Naive thymus-derived CD4-positive, alpha-beta T cell (primary cell): Measurements from ENCODE around the gene NPBWR2. TPM values are rescaled to one million over a fixed set of nuclear protein-coding genes. Genes with fewer than 3 reads are reported as not detected.
"Not testable (repeated sequence)": the region's sequence is repeated elsewhere in the genome, so short reads cannot be mapped to it uniquely, and the experiment has no call there.

ENCODE experiments used
- ATAC-seq: fragments of 150-1000 bp; cut with Tn5 transposase; 2 replicates; pipeline ENCODE4 v1.10.0; 2021; ENCODE audit warnings: mild to moderate bottlenecking, moderate library complexity
- CTCF ChIA-PET: fragments of 350-600 bp; sonication (Branson Sonifier 250); formaldehyde crosslinking; loops from one replicate; lab custom pipeline; 2021; ENCODE audit warnings: antibody characterized with exemption; lab: Charles Lee
- POLR2A ChIA-PET: fragments of 350-600 bp; sonication (Branson Sonifier 250); formaldehyde crosslinking; loops from one replicate; lab custom pipeline; 2021; ENCODE audit warnings: antibody characterized with exemption, inconsistent platforms; lab: Charles Lee
- DNase-seq, 9 donors: peaks; one replicate each; pipeline versions ENCODE4 v3.0.0 to v3.0.0-alpha.2; 2020 to 2022; ENCODE audit warnings: mixed read lengths in 1 of 9
- H3K27ac ChIP-seq: one replicate; pipeline ENCODE4 v1.7.0; 2013; ENCODE audit warnings: mild to moderate bottlenecking, low read depth, low read length, moderate library complexity
- H3K27me3 ChIP-seq, 2 donors: one replicate each; pipeline ENCODE4 v1.7.0; 2013; ENCODE audit warnings: low read length in 2 of 2, mild to moderate bottlenecking in 2 of 2, moderate library complexity in 2 of 2; ENCODE audit not compliant: control insufficient read depth in 2 of 2, insufficient read depth in 2 of 2
- H3K36me3 ChIP-seq, 3 experiments: 1 replicate in 2 of 3; 2 replicates in 1 of 3; pipeline ENCODE4 v1.7.0; 2013; ENCODE audit warnings: low read length in 3 of 3, mild to moderate bottlenecking in 3 of 3, moderate library complexity in 1 of 3; ENCODE audit not compliant: insufficient read depth in 3 of 3, control insufficient read depth in 2 of 3
- H3K4me1 ChIP-seq, 2 donors: one replicate each; pipeline ENCODE4 v1.7.0; 2013; ENCODE audit warnings: low read length in 2 of 2, mild to moderate bottlenecking in 2 of 2, moderate library complexity in 1 of 2; ENCODE audit not compliant: control insufficient read depth in 2 of 2, insufficient read depth in 2 of 2
- H3K4me3 ChIP-seq: 2 replicates; pipeline ENCODE4 v1.7.0; 2013; ENCODE audit warnings: mild to moderate bottlenecking, low read length
- H3K9me3 ChIP-seq, 3 experiments: 1 replicate in 2 of 3; 2 replicates in 1 of 3; pipeline ENCODE4 v1.7.0; 2013; ENCODE audit warnings: low read length in 3 of 3; ENCODE audit not compliant: control insufficient read depth in 2 of 3
- H3K27ac Mint-ChIP-seq, 9 donors: one replicate each; pipeline ENCODE4 v1.8.0; 2020 to 2022; ENCODE audit warnings: mixed read lengths in 9 of 9, mild to moderate bottlenecking in 8 of 9, moderate library complexity in 5 of 9, inconsistent platforms in 2 of 9
- H3K27me3 Mint-ChIP-seq, 5 donors: one replicate each; pipeline ENCODE4 v1.8.0; 2021 to 2022; ENCODE audit warnings: mixed read lengths in 5 of 5, mild to moderate bottlenecking in 1 of 5
- H3K36me3 Mint-ChIP-seq, 5 donors: one replicate each; pipeline ENCODE4 v1.8.0; 2020 to 2022; ENCODE audit warnings: mixed read lengths in 5 of 5, mild to moderate bottlenecking in 3 of 5, inconsistent platforms in 1 of 5
- H3K4me1 Mint-ChIP-seq, 7 donors: one replicate each; pipeline ENCODE4 v1.8.0; 2020 to 2022; ENCODE audit warnings: mixed read lengths in 7 of 7, mild to moderate bottlenecking in 3 of 7, inconsistent platforms in 1 of 7
- H3K4me3 Mint-ChIP-seq, 10 donors: one replicate each; pipeline ENCODE4 v1.8.0; 2020 to 2022; ENCODE audit warnings: mild to moderate bottlenecking in 10 of 10, mixed read lengths in 10 of 10, moderate library complexity in 6 of 10, inconsistent platforms in 2 of 10
- H3K9me3 Mint-ChIP-seq, 11 donors: one replicate each; pipeline ENCODE4 v1.8.0; 2020 to 2022; ENCODE audit warnings: mixed read lengths in 11 of 11, mild to moderate bottlenecking in 4 of 11, inconsistent platforms in 1 of 11, moderate library complexity in 1 of 11
- intact Hi-C, 2 donors: fragments of 100-400 bp; cut with micrococcal nuclease; formaldehyde crosslinking; loops; one replicate each; pipeline ENCODE4 v1.15.1; 2023
- polyA plus RNA-seq, 2 donors: library from polyadenylated mRNA; unstranded; fragments of 300-500 nt; fragmentation: Illumina TruSeq; gene quantifications; one replicate each; pipeline ENCODE4 v1.2.3, GENCODE V29; 2021
- total RNA-seq, 6 experiments: library from RNA in 5 of 6; stranded (reverse) in 5 of 6; gene quantifications; 1 replicate in 5 of 6; 2 replicates in 1 of 6; pipeline ENCODE4 v1.2.3 and lab custom pipeline; 2021 to 2026

NPBWR2 gene
- total and polyA plus RNA-seq, 7 experiments from 2014 or later, result not detected

GRCh38 chr20:64087226-64087825, 20.0 kb downstream of the NPBWR2 start:
- H3K36me3 Mint-ChIP-seq, H3K27ac Mint-ChIP-seq, CTCF ChIA-PET, DNase-seq, H3K4me3 ChIP-seq, H3K36me3 ChIP-seq, ATAC-seq, intact Hi-C loops, H3K9me3 ChIP-seq, POLR2A ChIA-PET, H3K27me3 ChIP-seq, H3K27ac ChIP-seq, H3K4me3 Mint-ChIP-seq: not testable (repeated sequence)
- Mint-ChIP-seq H3K9me3 (peaks cover 0 to 20% (median 5%) of the 10 kb centered on the region in 11 donors), H3K27me3 (peaks cover 0 to 39% (median 0%) of the 10 kb centered on the region in 5 donors), H3K4me1 (peaks cover 11 to 23% (median 15%) of the 10 kb centered on the region in 7 donors)
- peaks cover 9 to 15% of the 10 kb centered on the region in 2 donors for H3K4me1 ChIP-seq

DNA sequence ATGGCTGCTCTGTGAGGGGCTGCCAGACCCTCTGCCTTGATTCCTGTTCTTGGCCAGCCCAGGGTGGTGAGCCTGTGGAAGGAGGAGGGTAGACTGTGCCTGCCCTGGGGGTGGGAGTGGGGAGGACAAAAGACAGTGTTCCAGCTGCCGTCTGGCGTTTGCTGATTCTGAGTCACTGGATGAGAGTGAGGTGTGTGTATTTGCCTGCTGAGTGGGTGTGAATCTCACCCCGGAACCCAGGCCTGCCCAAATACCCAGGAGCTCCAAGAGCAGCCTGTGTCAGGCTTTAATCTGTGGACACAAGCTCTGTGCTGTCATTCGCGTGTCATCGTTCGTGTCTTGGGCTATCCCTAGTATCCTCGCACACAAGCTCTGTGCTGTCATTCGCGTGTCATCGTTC, 20.6 kb downstream of the NPBWR2 start:
- intact Hi-C loops, result no loop called here
- peaks cover 13 to 25% (median 19%) of the 10 kb centered on the region in 7 donors for H3K4me1 Mint-ChIP-seq
- H3K4me3 Mint-ChIP-seq, result no peak overlapping the region
- no peaks in the 10 kb centered on the region for H3K36me3 ChIP-seq
- peaks cover 0 to 43% (median 0%) of the 10 kb centered on the region in 5 donors for H3K27me3 Mint-ChIP-seq
- POLR2A ChIA-PET, result no interaction called here
- peak overlapping the region in 1 of 9 donors; percentile 25 for H3K27ac Mint-ChIP-seq
- no peak overlapping the region for H3K27ac ChIP-seq
- peaks cover 0 to 20% (median 5%) of the 10 kb centered on the region in 11 donors for H3K9me3 Mint-ChIP-seq
- peaks cover 9 to 20% of the 10 kb centered on the region in 2 donors for H3K4me1 ChIP-seq
- peaks cover 0 to 2% (median 0%) of the 10 kb centered on the region in 5 donors for H3K36me3 Mint-ChIP-seq
- CTCF ChIA-PET, result no interaction called here
- ATAC-seq, result no peak
- H3K4me3 ChIP-seq, result no peak overlapping the region
- no peaks in the 10 kb centered on the region for H3K27me3 ChIP-seq
- peaks cover 0 to 8% (median 0%) of the 10 kb centered on the region in 3 experiments for H3K9me3 ChIP-seq
- DNase-seq, result no peak

GRCh38 chr20:64084685-64085152, 22.6 kb downstream of the NPBWR2 start:
- H3K36me3 ChIP-seq, result no peaks in the 10 kb centered on the region
- H3K4me1 ChIP-seq, result peaks cover 9 to 23% of the 10 kb centered on the region in 2 donors
- Mint-ChIP-seq H3K4me3 (peak overlapping the region; percentile 81 to 96 (median 90)), H3K9me3 (peaks cover 0 to 20% (median 5%) of the 10 kb centered on the region in 11 donors), H3K27ac (peak overlapping the region in 2 of 9 donors; percentile 59 to 67), H3K27me3 (peaks cover 0 to 46% (median 0%) of the 10 kb centered on the region in 5 donors), H3K4me1 (peaks cover 22 to 38% (median 32%) of the 10 kb centered on the region in 7 donors), H3K36me3 (peaks cover 0 to 2% (median 0%) of the 10 kb centered on the region in 5 donors)
- ChIA-PET CTCF (interaction anchor here (1.2 to 3.0 kb wide), 4 partner anchors 13 to 47 kb away, joined by 3 to 55 read pairs (median 4); no protein-coding TSS in a partner anchor), POLR2A (interaction anchor here (1.6 kb wide), 1 partner anchor 15 kb away, joined by 9 read pairs; no protein-coding TSS in a partner anchor)
- H3K27ac ChIP-seq, result no peak overlapping the region
- peaks cover 0 to 8% (median 0%) of the 10 kb centered on the region in 3 experiments for H3K9me3 ChIP-seq
- ATAC-seq (no peak), DNase-seq (no peak)
- no peaks in the 10 kb centered on the region for H3K27me3 ChIP-seq
- intact Hi-C loops, result loop anchor here in 1 of 2 donors (5.0 kb wide), 1 partner anchor 173 kb away; the partner anchor contains the start of gene PCMTD2
- H3K4me3 ChIP-seq, result no peak overlapping the region

- ATAC-seq (no peak), DNase-seq (no peak)
- Histone ChIP-seq H3K36me3 (peaks cover 0 to 4% (median 0%) of the 10 kb centered on the region in 3 experiments), H3K4me3 (peak within 1 kb of the TSS; percentile 47), H3K27ac (no peak within 1 kb of the TSS), H3K27me3 (no peaks in the 10 kb centered on the region), H3K4me1 (peaks cover 9 to 23% of the 10 kb centered on the region in 2 donors), H3K9me3 (peaks cover 0 to 8% (median 0%) of the 10 kb centered on the region in 3 experiments)
- Mint-ChIP-seq H3K36me3 (peaks cover 0 to 3% (median 0%) of the 10 kb centered on the region in 5 donors), H3K27ac (peak within 1 kb of the TSS in 6 of 9 donors; percentile 22 to 89 (median 63)), H3K9me3 (peaks cover 0 to 20% (median 5%) of the 10 kb centered on the region in 11 donors), H3K4me1 (peaks cover 22 to 38% (median 32%) of the 10 kb centered on the region in 7 donors), H3K27me3 (peaks cover 0 to 46% (median 0%) of the 10 kb centered on the region in 5 donors), H3K4me3 (peak within 1 kb of the TSS; percentile 81 to 96 (median 90))
- intact Hi-C loops, result loop anchor here (1.0 to 5.0 kb wide), 4 partner anchors 19 to 173 kb away; partner anchors contain the start of gene PCMTD2 (in 1 of the 2)
- POLR2A ChIA-PET, result interaction anchor here (0.7 to 2.5 kb wide), 3 partner anchors 12 to 36 kb away, joined by 3 to 11 read pairs (median 9); no protein-coding TSS in a partner anchor
- CTCF ChIA-PET, result interaction anchor here (1.1 to 3.0 kb wide), 6 partner anchors 12 to 587 kb away, joined by 3 to 55 read pairs (median 4); partner anchors contain the start of gene PRPF6
Observed at GRCh38 chr20:64083804-64084684, 23.3 kb downstream of the NPBWR2 start, which contains the start of gene LKAAEAR1. Gene LKAAEAR1, minus strand, starts transcription at chr20:64084398. Its CDS starts 179 bp downstream, at chr20:64084219.

DNA sequence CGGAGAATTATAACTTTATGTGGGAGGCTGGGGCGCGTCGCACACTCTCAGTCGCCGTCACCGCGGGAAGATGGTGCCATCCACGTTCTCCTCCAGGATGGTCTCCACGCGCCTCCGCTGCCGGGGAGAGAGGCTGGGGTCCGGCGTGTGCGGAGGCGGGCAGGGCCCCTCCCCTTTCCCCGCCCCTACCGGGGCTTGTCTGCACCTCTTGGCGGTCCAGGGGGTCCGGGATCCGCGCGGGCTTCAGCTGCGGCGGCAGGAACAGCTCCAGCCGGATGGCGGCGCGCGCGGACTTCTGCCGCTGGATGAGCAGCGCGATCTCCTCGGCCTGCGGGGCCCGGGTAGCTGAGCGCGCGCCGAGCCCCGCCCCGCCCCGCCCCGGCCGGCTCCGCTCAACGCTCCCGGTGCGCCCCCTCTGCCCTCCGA, 24.0 kb downstream of the NPBWR2 start:
- Histone ChIP-seq H3K9me3 (peaks cover 0 to 8% (median 0%) of the 10 kb centered on the region in 3 experiments), H3K27ac (no peak overlapping the region), H3K36me3 (peaks cover 0 to 5% (median 0%) of the 10 kb centered on the region in 3 experiments), H3K4me1 (peaks cover 9 to 23% of the 10 kb centered on the region in 2 donors), H3K4me3 (peak overlapping the region; percentile 47), H3K27me3 (no peaks in the 10 kb centered on the region)
- DNase-seq, result peak in 8 of 9 donors; percentile 45 to 79 (median 55)
- Mint-ChIP-seq H3K4me3 (peak overlapping the region; percentile 66 to 81 (median 76)), H3K27ac (peak overlapping the region in 3 of 9 donors; percentile 17 to 48 (median 22)), H3K36me3 (peaks cover 0 to 5% (median 0%) of the 10 kb centered on the region in 5 donors), H3K9me3 (peaks cover 0 to 19% (median 5%) of the 10 kb centered on the region in 11 donors), H3K4me1 (peaks cover 22 to 38% (median 32%) of the 10 kb centered on the region in 7 donors), H3K27me3 (peaks cover 0 to 41% (median 0%) of the 10 kb centered on the region in 5 donors)
- peak; percentile 51 for ATAC-seq
- CTCF ChIA-PET, result interaction anchor here (1.1 to 3.0 kb wide), 5 partner anchors 33 to 586 kb away, joined by 3 to 55 read pairs (median 3); partner anchors contain the start of gene PRPF6
- intact Hi-C loops, result loop anchor here (1.0 to 5.0 kb wide), 4 partner anchors 19 to 174 kb away; partner anchors contain the start of gene PCMTD2 (in 1 of the 2)
- POLR2A ChIA-PET, result interaction anchor here (0.7 to 2.5 kb wide), 3 partner anchors 12 to 37 kb away, joined by 3 to 11 read pairs (median 9); no protein-coding TSS in a partner anchor
